ENCODE results near the gene SLC35E4.
"Not testable (repeated sequence)": the region's sequence is repeated elsewhere in the genome, so short reads cannot be mapped to it uniquely, and the experiment has no call there.

The SLC35E4 gene

DNA sequence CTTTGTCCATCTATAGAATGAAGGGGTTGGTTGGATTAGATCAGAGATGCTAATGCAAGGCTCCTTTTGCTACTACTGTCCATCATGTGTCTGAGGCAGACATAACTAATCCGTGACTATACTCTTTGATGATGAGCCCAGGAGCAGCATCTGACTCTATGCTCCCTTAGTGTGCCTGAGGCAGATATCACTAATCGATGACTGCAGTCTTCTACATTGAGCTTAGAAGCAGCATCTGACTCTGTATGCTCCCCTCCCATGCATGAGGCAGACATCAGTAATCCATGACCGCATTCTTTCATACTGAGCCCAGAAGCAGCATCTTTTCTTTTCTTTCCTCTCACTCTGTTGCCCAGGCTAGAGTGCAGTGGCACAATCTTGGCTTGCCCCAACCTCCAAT, 24.4 kb upstream of the SLC35E4 start:
- no peak for DNase-seq

DNA sequence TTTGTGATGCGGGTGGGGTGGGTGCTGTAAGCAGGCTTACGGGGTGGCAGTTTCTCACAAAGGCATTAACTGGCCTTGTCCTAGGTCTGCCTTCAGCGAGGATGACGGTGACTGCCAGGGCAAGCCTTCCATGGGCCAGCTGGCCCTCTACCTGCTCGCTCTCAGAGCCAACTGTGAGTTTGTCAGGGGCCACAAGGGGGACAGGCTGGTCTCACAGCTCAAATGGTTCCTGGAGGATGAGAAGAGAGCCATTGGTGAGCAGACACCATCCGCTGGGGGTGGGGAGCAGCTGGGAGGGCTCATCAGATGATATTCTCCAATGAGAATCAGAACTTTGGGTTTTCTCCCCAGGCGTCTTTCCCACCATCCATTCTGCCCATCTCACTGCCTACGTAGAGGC, 22.8 kb upstream of the SLC35E4 start:
- no peak for DNase-seq

DNA sequence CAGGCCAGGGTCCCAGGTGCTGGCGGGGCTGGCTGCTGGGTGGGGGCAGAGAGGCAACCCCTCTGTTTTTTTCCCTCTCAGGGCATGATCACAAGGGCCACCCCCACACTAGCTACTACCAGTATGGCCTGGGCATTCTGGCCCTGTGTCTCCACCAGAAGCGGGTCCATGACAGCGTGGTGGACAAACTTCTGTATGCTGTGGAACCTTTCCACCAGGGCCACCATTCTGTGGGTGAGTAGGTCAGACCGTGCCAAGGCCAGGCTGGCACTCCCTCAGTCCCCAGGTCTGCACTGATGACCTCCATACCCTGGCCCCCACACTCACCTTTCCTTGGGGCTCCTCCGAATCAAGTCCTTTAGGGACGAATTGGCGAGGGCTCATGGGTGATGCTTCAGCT, 21.3 kb upstream of the SLC35E4 start:
- DNase-seq: no peak

DNA sequence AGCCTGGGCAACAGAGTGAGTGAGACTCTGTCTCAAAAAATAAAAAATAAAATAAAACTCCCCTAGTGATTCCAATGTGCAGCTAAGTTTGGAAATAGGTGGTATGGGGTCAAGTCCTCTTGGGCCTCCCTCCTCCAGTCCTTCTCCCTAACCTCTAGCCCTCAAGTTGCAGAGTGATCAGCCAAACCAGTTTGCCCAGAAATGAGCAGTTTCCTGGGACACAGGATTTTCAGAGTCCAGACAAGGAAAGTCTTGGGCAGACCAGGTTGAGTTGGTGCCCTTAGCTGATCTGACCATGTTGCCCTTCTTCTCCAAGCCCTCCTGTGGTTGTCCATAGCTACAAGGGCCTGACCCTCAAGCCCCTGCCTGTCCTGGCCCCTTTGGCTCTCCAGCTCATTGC, 20.7 kb upstream of the SLC35E4 start:
- no peak for DNase-seq

DNA sequence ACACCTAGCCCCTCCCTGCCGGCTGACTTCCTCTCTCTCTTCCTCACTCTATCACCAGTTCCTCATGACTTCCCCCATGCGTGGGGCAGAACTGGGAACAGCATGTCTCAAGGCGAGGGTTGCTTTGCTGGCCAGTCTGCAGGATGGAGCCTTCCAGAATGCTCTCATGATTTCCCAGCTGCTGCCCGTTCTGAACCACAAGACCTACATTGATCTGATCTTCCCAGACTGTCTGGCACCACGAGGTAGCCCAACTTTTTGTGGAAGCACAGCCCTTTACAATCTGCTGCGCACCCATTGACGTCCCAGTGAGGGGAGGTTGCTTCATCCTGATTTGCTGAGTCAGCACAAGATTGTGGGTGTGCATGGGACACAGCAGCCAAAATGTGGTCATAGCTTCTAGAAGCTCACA, 20.0 kb upstream of the SLC35E4 start:
- DNase-seq: no peak

DNA sequence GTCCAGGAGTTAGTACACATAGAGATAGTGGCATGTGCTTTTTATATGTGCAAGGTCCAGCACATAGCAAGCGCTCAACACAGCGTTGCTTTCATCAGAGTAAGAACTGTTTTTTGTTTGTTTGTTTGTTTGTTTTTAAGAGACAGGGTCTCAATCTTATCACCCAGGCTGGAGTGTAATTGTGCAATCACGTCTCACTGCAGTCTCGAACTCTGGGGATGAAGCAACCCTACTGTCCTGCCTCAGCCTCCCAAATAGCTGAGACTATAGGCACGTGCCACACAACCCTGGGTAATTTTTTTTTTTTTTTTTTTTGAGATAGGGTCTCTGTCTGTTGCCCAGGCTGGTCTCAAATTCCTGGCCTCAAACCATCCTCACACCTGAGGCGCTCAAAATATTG, 17.8 kb upstream of the SLC35E4 start:
- DNase-seq: no peak

DNA sequence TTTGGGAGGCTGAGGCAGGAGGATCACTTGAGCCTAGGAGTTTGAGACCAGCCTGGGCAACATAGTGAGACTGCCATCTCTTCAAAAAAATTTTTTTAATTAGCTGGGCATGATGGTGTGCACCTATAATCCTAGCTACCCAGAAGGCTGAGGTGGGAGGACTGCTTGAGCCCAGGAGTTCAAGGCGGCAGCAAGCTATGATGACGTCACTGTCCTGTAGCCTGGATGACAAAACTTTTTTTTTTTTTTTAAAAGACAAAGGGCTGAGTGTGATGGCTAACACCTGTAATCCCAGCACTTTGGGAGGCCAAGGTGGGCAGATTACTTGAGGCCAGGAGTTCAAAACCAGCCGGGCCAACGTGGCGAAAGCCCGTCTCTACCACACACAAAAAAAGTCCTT, 15.7 kb upstream of the SLC35E4 start:
- DNase-seq: not testable (repeated sequence)

DNA sequence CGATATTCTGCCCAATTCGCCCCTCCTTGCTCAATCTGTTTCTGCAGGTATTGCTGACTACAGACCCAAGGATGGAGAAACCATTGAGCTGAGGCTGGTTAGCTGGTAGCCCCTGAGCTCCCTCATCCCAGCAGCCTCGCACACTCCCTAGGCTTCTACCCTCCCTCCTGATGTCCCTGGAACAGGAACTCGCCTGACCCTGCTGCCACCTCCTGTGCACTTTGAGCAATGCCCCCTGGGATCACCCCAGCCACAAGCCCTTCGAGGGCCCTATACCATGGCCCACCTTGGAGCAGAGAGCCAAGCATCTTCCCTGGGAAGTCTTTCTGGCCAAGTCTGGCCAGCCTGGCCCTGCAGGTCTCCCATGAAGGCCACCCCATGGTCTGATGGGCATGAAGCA, 9.2 kb upstream of the SLC35E4 start:
- DNase-seq: no peak

DNA sequence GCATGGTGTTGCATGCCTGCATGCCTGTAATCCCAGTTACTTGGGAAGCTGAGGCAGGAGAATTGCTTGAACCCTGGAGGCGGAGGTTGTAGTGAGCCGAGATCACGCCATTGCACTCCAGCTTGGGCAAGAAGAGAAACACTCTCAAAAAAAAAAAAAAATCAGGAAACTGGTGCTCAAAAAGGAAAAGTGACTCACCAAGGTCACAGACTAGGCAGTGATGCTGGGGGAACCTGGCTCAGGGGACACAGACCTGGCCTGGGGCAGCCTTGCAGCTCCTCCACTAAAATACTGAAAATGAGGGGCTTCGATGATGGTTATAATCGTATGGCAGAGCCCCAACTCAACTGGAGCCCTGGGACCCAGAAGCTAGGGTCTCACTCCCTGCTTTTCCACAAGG, 8.1 kb upstream of the SLC35E4 start:
- DNase-seq: no peak

DNA sequence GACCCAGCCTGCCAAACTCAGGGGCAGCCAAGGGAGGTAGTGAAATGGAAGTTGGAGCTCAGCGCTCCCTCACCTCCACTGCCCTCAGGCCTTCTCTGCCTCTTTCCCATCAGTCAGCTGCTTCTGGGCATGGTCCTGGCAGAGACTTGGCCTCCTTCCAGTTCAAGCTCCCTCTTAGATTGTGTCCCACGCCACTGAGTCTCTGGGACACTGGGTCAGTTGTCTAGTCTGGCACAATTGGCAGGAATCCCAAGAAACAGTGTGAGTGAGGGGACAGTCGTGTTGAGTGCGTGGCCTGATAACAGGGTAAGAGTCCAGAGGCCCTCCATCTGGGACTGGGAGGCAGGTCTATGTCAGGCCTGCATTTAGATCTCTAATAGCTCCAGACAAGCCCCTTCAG, 7.1 kb upstream of the SLC35E4 start:
- no peak for DNase-seq

DNA sequence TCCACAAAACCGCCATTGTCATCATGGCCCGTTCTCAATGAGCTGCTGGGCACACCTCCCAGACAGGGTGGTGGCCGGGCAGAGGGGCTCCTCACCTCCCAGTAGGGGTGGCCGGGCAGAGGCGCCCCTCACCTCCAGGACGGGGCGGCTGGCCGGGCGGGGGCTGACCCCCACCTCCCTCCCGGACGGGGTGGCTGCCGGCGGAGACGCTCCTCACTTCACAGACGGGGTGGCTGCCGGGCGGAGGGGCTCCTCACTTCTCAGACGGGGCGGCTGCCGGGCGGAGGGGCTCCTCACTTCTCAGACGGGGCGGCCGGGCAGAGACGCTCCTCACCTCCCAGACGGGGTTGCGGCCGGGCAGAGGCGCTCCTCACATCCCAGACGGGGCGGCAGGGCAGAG, 4.1 kb upstream of the SLC35E4 start:
- DNase-seq: not testable (repeated sequence)

DNA sequence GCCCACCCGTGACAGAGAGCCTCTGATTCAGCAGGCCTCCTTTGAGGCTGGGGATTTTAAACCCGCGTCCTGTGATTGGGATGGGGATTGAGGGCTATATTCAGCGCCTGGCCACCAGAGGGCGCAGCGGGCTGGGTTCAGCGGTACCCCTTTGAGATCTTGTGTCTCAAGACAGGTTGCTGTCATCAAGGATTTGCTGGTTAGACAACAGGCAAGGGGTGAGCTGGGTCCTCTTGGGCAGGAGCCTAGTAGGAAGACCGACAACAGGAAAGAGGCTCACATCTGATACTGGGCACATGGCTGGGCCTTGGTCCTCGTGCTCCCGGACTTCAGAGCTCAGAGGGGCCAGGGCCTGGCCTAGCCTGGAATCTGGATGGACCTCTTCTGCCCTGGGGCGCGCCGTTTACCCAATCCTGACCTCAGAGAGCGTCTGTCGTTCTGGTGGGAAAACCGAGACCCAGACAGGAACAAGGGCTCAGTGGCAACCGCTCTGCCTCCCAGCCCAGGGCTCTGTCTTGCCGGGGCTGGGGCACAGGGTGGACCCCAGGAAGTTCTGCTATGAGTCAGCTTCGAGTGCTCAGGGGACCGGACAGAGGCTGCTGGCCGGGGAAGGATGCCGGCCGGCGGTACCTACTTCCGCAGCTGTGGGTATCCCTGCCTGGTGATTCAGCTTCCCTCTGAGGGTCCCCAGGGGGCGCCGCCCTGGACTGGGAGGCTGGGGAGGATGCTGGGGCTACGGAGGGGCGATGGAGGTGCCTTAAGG, 929 bp upstream of the SLC35E4 start:
- DNase-seq: peak; percentile 88

DNA sequence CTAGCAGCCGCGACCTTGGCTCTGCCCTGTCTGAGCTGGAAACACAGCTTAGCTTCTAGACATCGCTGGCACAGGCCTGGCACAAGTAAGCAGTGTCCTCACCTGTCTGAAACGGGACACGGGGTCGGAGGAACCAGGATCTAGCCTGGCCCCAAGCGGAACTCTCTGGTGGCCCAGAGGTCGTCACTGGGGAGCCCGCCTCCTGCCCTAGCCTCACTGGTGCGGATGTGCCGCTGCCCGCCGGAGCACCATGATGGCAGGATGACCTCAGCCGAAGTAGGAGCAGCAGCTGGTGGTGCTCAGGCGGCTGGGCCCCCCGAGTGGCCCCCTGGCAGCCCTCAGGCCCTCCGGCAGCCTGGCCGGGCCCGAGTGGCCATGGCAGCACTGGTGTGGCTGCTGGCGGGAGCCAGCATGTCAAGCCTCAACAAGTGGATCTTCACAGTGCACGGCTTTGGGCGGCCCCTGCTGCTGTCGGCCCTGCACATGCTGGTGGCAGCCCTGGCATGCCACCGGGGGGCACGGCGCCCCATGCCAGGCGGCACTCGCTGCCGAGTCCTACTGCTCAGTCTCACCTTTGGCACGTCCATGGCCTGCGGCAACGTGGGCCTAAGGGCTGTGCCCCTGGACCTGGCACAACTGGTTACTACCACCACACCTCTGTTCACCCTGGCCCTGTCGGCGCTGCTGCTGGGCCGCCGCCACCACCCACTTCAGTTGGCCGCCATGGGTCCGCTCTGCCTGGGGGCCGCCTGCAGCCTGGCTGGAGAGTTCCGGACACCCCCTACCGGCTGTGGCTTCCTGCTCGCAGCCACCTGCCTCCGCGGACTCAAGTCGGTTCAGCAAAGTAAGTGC, 871 bp downstream of the SLC35E4 start:
- DNase-seq: peak; percentile 13

DNA sequence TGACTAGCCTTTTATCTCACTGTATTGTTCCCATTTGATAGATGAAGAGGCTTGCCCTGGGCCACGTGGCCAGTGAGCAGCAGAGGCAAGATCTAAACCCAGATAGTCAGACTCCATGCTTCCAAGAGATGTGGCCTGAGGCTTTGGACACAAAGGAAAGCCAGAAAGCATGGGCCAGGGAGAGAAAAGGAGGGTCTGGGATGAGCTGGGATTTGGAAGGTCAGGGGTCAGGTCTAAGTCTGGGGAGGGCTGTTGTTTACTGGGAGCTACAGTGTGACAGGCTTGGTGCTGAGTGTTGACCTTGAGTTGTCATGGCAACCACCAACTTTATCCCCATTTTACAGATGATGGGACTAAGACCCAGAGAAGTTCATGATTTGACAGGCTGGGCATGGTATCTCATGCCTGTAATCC, 2.1 kb downstream of the SLC35E4 start:
- DNase-seq: no peak

DNA sequence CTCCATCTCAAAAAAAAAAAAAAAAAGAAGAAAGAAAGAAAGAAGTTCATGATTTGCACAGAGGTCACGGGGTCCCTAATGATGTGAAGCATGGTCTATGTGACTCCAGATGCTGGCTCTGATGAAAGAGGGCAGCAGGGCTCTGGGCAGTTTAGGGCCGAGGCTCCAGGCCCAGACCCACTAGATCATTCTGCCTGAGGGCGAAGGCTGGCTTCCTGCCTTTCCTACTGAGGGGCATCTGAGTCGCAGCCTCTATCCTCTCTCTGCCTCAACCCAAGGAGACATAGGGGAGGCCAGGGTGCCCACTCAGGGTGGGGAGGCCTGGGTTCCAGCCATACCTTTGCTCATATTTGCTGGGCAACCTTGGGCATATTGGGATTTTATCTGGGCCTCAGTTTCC, 4.8 kb downstream of the SLC35E4 start:
- DNase-seq: no peak

DNA sequence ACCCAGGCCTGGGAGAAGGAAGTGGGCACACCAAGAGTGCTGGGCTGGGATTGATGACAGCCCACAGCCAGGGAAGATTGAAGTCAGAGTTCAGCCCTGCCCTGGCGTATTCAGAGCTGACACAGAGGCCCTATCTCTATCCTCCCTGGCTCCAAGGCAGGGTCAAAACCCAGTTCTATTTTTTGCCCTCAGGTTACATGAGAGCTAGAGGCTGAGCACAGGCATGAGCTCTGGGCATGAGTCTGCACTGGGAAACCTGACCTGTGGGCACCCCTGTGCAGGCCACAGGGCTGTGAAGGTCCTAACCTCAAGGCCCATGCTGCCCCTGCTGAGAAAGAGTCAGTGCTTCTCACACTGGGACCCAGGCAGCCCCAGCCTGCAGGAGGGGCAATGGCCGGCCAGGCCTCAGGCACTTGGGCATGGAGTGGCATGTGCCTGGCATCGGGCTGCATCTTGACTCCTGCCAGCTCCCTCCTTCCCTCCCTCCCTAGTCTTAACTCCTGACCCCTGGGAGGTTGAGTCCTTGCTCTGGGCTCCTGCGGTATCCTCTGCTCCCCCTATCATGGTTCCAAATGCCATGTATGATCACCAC, 5.4 kb downstream of the SLC35E4 start:
- DNase-seq: no peak

DNA sequence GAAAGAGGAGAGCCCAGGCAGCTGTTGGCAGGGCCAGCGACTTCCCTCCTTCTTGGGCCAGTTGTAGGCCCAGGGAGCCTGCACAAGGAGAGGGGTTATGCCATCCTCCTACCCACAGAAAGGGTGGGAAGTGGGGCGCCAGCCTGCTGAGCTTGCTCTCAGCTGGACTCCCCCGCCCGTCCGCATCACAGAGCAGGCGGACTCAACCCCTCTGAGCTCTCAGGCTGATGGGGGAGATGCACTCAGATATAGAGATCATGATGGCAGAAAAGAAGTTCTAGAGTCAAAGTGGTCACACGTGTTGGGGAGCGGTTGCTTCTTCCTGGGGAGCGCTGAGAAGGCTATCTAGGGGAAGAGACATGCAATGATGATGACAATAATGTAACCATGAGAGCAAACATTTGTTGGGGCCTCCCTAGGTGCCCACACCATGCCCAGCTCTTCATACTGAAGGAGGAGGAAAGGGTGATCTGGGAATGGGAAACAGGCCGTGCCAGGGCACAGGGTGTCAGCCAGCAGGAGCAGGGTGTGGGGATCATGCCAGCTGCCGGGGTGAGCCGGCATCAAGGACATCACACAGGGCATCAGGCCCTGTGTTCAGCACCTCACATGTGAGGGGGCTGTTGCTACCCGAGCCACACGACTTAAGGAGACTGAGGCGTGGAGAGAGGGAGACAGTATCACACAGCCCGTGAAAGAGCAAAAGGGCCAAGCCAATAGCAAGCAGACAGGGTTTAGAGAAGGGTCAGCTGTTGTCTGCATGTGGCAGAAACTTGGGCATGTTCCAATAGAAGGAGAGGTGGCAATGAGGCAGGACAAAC, 7.7 kb downstream of the SLC35E4 start:
- no peak for DNase-seq

DNA sequence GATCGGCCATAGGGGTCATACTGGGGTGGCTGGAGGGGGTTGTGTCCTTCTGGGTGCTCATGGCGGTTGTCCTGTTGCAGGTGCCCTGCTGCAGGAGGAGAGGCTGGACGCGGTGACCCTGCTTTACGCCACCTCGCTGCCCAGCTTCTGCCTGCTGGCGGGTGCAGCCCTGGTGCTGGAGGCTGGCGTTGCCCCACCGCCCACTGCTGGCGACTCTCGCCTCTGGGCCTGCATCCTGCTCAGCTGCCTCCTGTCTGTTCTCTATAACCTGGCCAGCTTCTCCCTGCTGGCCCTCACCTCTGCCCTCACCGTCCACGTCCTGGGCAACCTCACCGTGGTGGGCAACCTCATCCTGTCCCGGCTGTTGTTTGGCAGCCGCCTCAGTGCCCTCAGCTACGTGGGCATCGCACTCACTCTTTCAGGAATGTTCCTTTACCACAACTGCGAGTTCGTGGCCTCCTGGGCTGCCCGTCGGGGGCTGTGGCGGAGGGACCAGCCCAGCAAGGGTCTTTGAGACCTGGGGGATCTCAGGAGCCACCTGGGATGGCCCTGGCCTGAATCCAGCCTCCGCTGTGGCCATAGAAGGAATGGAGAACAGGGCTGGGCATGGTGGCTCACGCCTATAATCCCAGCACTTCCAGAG, 11.1 kb downstream of the SLC35E4 start:
- no peak for DNase-seq

DNA sequence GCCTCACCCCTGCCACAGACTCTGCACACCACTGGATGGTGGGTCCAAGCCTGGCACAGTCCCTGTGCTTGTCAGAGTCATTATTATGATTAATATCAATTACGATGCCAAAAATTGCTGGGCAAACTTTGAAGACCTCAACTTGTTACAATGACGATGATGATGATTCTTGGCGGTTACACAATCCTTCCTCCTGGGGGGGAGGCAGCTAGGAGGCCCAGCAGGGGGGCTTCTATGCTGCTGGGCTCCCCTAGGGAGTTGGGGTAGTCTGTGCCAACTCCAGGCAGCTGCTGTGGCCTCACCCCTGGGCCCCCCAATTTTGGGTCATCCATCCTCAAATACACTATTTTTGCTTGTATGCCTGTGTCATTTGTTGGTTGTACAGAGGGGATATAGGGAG, 12.0 kb downstream of the SLC35E4 start:
- no peak for DNase-seq

DNA sequence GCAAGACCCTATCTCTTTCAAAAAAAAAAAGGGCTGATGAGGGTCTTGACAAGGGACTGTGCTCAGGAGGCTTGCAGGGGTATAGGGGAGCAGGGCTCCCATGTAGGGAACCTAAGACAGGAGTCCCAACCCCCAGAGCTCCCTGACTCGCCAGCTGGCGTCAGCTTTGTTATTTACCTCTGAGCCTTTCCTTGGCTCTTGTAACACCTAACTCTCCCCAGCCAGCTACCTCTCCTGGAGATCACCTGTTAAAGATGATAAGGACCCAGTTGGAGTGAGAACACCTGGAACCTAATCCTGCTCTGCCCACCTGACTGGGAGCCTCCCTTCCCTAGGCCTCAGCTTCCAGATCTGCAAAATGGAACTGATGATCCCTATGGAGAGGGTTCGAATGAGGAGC, 13.2 kb downstream of the SLC35E4 start:
- no peak for DNase-seq

DNA sequence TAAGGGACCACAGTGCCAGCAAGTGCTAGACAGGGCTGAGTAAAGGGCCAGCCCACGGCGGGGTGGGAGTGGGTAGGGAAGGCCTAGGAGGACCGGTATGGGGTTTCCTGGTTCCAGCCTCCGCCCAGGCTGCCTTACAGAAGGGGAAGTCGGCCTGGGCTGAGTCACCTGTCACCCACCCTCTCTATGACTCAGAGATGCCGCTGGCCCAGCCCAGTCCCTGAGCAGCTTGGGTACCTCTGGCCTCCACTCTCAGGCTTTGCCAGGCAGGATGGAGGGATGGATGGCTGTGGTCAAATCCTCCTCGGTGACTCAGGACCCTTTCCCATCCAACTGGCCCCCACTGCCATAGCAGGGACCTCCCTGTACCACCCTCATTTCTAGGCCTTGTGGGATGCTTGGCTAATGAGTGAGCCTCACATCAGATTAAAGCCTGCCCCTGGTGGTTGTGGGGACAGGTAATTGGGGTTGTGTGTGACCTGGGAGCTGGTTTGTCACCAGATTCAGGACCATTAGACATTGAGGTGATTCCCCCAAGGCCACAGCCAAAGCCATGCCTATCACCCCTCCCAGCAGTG, 13.9 kb downstream of the SLC35E4 start:
- peak; percentile 86 for DNase-seq

Measured in fibroblast of skin of back (primary cell).